GM13977 (cell line): ENCODE results near the gene TMEM200B.
"Not testable (repeated sequence)": the region's sequence is repeated elsewhere in the genome, so short reads cannot be mapped to it uniquely, and the experiment has no call there.

ENCODE experiments used
- DNase-seq: peaks from one replicate; pipeline ENCODE4 v3.0.0; 2012; ENCODE audit warnings: low spot score
- CTCF ChIP-seq: IDR thresholded peaks from 2 replicates; pipeline ENCODE4 v1.5.1; 2012; ENCODE audit warnings: mild to moderate bottlenecking, control low read depth; ENCODE audit not compliant: insufficient read depth; ENCODE audit errors: extremely low read depth, missing control alignments
- in situ Hi-C: fragments of 300-500 bp; cut with MboI; formaldehyde crosslinking; loops from one replicate; pipeline ENCODE4 v1.12.0; 2022; ENCODE audit warnings: low sequenced_read_pairs, low pct_unique_long_range_greater_than_20kb, mixed read lengths, inconsistent platforms; ENCODE audit not compliant: unreplicated experiment

The TMEM200B gene

GRCh38 chr1:29152046-29152805 lies 28.5 kb upstream of the TMEM200B start:
- in situ Hi-C loops = no loop called here
- no peak for TF ChIP-seq CTCF
- DNase-seq = no peak

GRCh38 chr1:29150346-29150745 lies 26.6 kb upstream of the TMEM200B start:
- DNase-seq, in situ Hi-C loops: not testable (repeated sequence)

- DNase-seq = no peak
- in situ Hi-C loops = no loop called here
Measured at GRCh38 chr1:29148656-29149491, 25.2 kb upstream of the TMEM200B start.

GRCh38 chr1:29145739-29146437 lies 22.2 kb upstream of the TMEM200B start:
- TF ChIP-seq CTCF = no peak
- in situ Hi-C loops = no loop called here
- DNase-seq = no peak

More at GRCh38 chr1:29148656-29149491, 25.2 kb upstream of the TMEM200B start:
- TF ChIP-seq CTCF = no peak

GRCh38 chr1:29144178-29144577 lies 20.5 kb upstream of the TMEM200B start:
- DNase-seq = no peak
- in situ Hi-C loops = no loop called here
- TF ChIP-seq CTCF = no peak

- in situ Hi-C loops = no loop called here
- no peak for DNase-seq
- TF ChIP-seq CTCF = no peak
Measured at GRCh38 chr1:29142714-29143113, 19.0 kb upstream of the TMEM200B start.

GRCh38 chr1:29136391-29136915 lies 12.8 kb upstream of the TMEM200B start:
- peak; percentile 18 for DNase-seq
- in situ Hi-C loops = no loop called here

More at GRCh38 chr1:29136391-29136915, 12.8 kb upstream of the TMEM200B start:
- no peak for TF ChIP-seq CTCF
